Endothelial cell of umbilical vein (primary cell): ENCODE measurements around the gene MYO19.

ENCODE experiments used
- CTCF ChIP-seq, 2 donors: IDR thresholded peaks; 1 replicate in 1 of 2; 2 replicates in 1 of 2; pipeline ENCODE4 v1.5.1; 2011; ENCODE audit warnings: low read length in 2 of 2, mild to moderate bottlenecking in 2 of 2, moderate library complexity in 2 of 2, control low read depth in 1 of 2, inconsistent platforms in 1 of 2, low read depth in 1 of 2; ENCODE audit not compliant: insufficient read depth in 1 of 2; ENCODE audit errors: extremely low read depth in 1 of 2
- EZH2 ChIP-seq: IDR thresholded peaks from 2 replicates; pipeline ENCODE4 v1.6.1; 2012; ENCODE audit warnings: borderline replicate concordance, low read depth, mild to moderate bottlenecking, moderate library complexity, low read length, inconsistent platforms; ENCODE audit not compliant: severe bottlenecking
- FOS ChIP-seq: IDR thresholded peaks from 2 replicates; pipeline ENCODE4 v1.6.1; 2011; ENCODE audit warnings: mild to moderate bottlenecking, low read length, moderate library complexity, borderline replicate concordance; ENCODE audit not compliant: insufficient read depth
- MAX ChIP-seq: IDR thresholded peaks from 2 replicates; pipeline ENCODE4 v1.6.1; 2011; ENCODE audit not compliant: insufficient read depth, insufficient read length
- MYC ChIP-seq: IDR thresholded peaks from one replicate; pipeline ENCODE4 v1.6.1; 2011; ENCODE audit warnings: mild to moderate bottlenecking, low read depth, low read length
- POLR2A ChIP-seq: IDR thresholded peaks from 2 replicates; pipeline ENCODE4 v1.6.1; 2012; ENCODE audit warnings: low read depth, mild to moderate bottlenecking, control low read depth, low read length
- POLR2AphosphoS5 ChIP-seq: IDR thresholded peaks from 2 replicates; pipeline ENCODE4 v1.6.1; 2012; ENCODE audit warnings: low read depth, mild to moderate bottlenecking, control low read depth, low read length, moderate library complexity; ENCODE audit not compliant: insufficient read depth

GRCh38 chr17:36523113-36523512 lies 11.6 kb downstream of the MYO19 start:
- no peak for TF ChIP-seq CTCF (IDR thresholded peaks at IDR 0.05; ENCODE audit: extremely low read depth in 1 of 2, insufficient read depth in 1 of 2, low read depth in 1 of 2, low read length in 2 of 2)
- no peak for TF ChIP-seq POLR2A
- TF ChIP-seq POLR2AphosphoS5: no peak
- no peak for TF ChIP-seq EZH2
- no peak for TF ChIP-seq MYC
- no peak for TF ChIP-seq MAX
- no peak for TF ChIP-seq FOS
